Measurements from ENCODE around the gene XYLT2.
A peak's percentile ranks its signal among the peaks of the same experiment; 100 is the strongest.

XYLT2 gene

DNA sequence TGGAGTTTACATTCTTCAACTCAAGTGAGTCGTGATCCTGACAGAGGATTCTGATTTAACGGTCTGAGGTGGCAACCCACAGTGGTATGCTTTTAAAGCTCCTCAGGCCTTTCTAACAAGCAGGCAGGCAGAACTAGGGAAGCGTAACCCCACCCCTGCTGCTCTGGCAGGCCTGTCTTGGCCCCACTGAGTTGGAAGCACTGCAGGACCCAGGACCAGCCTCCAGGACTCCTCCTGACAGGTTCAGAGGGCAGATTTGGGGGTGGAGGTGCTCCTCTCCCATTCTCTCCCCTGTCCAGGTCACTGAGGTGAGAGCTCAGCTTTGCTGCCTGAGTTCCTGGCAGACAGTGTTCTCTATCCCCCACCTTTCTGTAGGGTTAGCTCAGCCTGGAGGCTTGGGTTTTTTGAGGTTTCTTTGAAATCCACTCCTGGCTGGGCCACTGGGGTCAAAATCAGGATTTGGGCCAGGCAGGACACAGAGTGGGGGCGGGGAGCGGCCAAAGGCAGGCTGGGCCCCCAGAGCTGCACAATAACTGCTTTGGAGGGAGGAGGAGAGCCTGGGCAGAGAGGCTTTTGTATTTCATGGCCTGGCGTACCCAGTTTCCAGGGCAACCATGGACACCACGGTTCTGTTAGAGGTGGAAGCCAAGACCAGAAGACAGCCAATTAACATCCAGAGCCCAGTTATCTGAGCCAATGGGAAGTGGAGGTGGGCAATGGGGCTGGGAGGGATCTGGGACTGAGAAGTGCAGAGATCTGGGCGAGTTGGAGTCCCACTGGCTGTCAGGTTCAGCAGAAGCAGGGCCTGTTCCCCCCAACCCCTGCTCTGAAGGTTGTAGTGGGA lies 17.5 kb downstream of the XYLT2 start:
- DNase-seq (ENCODE audit: low spot score), result no peak

DNA sequence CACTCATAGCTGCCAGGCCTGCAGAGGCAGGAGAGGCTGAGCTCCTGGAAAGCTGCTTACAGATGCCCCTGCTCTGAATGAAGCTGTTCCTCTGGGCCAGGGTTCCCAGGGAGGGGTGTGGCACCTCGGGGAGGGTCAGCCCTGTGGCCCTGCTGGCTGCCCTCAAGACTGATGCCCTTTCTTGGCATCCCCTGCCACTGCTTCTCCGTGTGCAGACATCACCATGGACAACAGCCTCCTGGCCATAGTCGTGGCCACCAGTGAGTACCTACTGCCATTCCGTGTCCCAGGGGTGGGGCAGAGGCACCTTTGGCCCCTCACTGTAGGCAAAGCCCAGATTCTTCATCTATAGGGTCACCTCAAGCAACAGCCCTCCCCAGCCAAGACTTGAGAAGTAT lies 18.1 kb downstream of the XYLT2 start:
- no peak for DNase-seq (ENCODE audit: low spot score)

DNA sequence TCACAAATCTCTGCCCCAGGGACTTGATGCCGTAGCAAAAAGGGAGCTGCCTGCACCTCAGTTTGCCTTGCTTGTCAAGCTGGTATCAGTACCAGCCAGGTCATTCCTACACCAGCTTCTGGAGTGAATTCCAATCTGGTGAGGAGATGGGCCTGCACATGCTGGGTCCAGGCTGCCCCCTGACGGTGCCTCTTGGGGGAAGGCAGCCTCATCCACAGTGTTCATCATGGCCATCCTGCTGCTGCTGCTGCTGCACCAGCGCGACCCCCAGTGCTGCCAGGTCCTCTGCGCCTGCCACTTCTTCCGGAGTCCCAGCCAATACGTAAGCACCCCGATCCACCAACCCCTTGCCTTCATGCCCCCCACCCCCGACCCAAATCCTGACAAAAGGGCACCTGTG lies 18.8 kb downstream of the XYLT2 start:
- no peak for DNase-seq (ENCODE audit: low spot score)

DNA sequence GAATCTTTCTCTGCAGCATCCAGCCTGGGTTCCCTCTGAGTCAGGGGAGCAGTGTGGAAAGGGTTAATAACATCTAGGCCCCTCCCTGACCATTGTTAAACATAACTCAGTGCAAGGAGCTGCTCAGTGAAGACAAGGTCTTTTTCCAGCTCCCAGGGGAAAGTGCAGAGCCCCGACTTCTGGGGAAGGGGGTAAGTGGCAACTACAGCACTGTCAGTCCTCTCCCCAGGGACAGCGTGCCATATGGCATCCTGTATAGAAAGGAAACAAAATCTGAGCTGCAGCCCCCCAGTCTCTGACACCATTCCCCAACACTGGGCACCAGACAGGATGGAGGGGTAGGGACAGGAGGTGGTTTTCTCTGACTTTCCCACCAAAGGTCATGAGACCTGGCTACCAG lies 19.2 kb downstream of the XYLT2 start:
- DNase-seq (ENCODE audit: low spot score), result no peak

- no peak for DNase-seq (ENCODE audit: low spot score)
Measured at GRCh38 chr17:50365649-50366393, 19.9 kb downstream of the XYLT2 start.

DNA sequence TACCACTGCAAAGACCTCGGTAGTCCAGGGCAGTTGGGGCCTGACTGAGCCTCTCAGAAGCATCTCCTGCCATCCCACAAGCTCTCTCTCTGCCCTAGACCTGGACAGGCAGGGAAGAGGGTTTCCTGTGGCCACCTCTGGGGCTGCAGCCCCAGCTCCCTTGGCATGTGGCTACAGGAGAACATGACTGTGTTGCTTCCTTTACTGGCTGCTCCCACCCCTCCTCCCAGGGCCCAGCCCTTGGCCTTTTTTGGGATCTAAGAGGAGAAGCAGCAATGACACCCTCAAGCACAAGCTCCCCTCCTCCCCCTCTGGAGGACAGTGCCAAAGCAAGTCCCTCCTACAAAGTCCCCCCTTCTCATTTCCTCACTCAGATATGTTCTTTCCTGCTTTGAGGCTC lies 21.5 kb downstream of the XYLT2 start:
- no peak for DNase-seq (ENCODE audit: low spot score)

DNA sequence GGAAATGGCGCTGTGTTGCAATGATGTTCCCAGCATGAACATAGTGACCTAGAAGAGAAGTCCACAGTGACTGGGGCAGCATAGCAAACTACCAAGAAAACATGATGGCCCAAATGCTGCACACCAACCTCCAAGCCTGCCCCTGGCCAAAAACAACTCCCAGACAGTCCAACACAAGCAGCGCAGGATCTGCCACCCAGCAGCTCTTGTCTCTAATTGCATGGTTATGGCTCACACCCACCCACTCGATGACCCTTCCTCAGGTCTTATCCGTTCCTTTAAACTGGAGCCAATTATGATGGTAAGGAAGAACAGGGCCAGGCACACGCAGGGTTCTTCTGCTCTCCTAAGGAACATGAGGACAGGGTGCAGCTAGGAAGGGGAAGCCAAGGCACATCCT lies 24.1 kb downstream of the XYLT2 start:
- no peak for DNase-seq (ENCODE audit: low spot score)

- no peak for DNase-seq (ENCODE audit: low spot score)
Measured at GRCh38 chr17:50371526-50371925, 25.6 kb downstream of the XYLT2 start.

- no peak for DNase-seq (ENCODE audit: low spot score)
Measured at GRCh38 chr17:50372222-50372757, 26.4 kb downstream of the XYLT2 start.

- DNase-seq (ENCODE audit: low spot score), result peak; percentile 89
Measured at GRCh38 chr17:50372758-50373556, 27.0 kb downstream of the XYLT2 start, which contains the start of the genes EME1 and MRPL27. TSS of gene EME1 (plus strand) at chr17:50373229. CDS start at chr17:50375209, 1,980 bp downstream. TSS of gene MRPL27 (minus strand) at chr17:50373184. CDS start at chr17:50373170, 14 bp downstream.

DNA sequence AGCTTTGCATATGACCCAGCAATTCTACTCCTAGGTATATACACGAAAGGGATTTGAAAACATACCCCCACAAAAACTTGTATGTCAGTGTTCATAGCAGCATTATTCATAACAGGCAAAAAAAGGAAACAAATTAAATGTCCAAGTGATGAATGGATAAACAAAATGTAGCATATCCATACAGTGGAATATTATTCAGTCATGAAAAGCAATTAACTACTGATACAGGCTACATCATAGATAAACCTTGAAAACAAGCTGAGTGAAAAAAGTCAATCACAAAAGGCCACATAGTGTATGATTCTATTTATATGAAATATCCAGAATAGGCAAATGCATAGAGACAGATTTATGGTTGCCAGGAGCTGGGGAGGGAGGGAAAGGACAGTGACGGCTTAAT lies 27.8 kb downstream of the XYLT2 start:
- DNase-seq (ENCODE audit: low spot score), result no peak

DNA sequence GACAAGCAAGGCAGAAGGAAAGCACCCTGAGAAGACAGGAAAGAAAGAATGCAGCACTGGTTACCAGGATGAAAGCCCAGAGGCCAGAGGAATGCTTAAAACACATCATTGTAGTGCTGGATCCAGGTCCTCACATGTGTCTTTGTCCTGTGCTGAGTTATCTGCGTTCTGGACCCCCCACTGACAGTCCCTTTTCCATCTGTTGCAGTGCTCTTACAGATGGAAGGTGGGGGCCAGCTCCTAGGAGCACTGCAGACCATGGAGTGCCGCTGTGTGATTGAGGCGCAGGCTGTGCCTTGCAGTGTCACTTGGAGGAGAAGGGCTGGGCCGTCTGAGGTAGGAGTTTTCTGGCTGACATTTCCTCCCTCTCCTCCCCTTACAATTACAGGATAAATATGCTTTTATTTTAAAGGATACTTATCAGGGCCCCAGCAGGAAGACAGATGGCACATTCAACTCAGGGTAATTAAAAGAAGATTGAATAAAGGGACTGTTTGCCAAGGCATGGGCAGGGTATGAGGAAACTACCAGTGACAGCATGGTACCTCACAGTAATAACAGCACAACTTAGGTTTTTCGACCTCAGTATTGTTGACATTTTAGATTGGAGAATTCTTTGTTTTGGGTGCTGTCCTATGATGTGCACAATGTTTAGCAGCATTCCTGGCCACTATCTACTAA lies 30.1 kb downstream of the XYLT2 start:
- DNase-seq (ENCODE audit: low spot score), result no peak

DNA sequence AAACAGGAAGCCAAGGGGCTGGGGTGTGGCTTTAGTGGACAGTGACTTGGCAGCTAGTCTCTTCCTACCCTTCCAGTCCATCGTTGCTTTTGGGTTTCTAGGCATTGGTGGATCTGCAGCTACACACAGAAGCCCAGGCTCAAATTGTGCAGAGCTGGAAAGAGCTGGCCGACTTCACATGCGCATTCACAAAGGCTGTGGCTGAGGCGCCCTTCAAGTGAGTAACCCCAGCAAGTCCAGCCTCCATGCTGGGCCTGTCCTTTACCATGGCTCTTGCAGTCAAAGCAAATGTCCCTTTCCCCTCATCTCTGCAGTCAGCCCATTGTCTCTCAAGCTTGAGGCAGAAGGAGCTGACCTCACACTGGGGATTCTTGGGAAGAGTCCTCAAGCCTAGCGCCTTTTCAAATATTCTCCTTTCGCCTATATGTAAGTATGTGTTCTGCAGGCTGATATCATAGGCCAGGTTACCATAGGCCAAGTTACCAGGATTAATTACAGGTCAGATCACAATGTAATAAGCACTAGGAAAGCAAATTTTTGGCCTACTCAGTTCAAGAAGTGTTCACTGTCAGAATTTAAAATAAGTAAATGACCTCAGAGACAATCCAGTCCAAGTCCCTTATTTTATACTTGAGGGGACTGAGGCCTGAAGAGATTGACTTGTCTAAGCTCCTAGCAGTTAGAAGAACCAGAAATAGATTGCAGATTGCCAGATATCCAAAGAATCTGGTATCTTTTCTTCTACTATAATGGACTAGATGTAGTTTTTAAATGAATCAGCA lies 33.6 kb downstream of the XYLT2 start:
- no peak for DNase-seq (ENCODE audit: low spot score)

DNA sequence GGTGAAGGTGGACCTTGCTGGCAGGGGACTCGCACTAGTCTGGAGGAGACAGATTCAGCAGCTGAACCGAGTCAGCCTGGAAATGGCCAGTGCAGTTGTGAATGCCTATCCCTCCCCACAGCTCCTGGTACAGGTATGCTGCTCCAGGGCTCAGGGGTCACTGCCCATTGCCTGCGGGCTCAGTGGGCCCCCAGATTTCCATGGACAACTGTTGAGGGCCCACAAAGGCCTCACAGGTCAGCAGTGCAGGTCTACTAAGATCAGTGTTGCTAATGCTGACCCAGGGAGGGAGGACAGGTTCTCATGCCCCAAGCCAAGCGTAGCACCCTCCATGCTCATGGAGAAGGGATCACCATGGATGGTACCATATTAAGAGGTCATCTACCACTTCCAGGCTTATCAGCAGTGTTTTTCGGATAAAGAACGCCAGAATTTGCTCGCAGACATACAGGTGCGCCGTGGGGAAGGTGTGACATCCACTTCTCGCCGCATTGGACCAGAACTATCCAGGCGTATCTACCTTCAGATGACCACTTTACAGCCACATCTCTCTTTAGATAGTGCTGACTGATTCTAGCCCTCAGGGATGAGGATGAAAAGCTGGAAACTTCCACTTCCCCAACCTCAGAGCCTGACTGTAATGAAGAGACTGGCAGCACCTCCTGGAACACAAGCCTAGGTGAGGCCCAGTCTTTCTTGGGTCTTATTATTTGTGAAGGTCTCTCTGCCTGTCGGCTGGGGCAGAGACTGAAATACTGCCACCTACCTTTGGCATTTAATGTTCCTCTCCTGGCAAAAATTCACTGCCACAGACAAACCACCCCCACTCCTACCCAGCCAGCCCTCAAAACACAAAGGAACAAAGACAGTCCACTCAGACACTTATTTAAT lies 34.7 kb downstream of the XYLT2 start:
- DNase-seq (ENCODE audit: low spot score), result no peak

GRCh38 chr17:50381260-50381815 lies 35.4 kb downstream of the XYLT2 start:
- DNase-seq (ENCODE audit: low spot score), result no peak

GRCh38 chr17:50381920-50382319 lies 36.0 kb downstream of the XYLT2 start:
- DNase-seq (ENCODE audit: low spot score), result no peak

DNA sequence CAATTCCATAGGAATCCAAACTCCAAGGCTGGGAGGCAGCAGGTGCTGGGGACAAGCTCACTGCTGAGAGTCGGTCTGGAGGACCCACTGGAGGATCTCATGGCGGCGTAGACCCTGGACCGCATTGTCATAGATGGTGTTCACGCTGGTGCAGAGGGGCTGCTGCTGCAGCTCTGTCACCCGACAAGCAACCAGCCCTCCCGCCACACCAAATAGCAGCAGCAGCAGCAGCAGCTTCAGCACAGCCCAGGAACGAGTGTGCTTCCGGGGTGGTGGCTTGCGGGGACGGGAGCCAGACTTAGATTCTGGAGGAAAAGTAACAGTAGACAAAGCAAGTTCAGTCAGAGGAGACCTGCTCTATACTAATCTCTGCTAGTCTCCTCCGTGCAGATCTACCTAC lies 37.0 kb downstream of the XYLT2 start:
- no peak for DNase-seq (ENCODE audit: low spot score)

GRCh38 chr17:50386510-50386909 lies 40.6 kb downstream of the XYLT2 start:
- DNase-seq (ENCODE audit: low spot score), result no peak

DNA sequence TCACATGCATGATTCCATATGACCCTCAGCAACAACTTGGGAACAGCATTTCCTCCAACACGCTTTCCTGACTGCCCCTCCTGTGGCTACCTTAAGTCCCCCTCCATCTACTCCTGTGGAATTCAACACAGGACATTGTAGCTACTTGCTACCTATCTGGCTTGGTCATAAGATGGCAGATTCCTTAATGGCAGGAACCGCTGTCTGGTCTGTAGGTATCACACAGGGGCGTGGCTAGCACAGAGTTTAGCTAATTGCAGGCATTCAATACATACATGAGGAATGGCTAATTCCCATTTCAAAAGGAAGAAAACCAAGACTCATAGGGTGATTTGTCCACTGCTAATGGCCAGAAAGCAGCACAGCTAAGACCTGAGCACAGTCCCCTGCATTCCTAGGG lies 42.8 kb downstream of the XYLT2 start:
- no peak for DNase-seq (ENCODE audit: low spot score)

Measured in CD4-positive, alpha-beta T cell treated with Interleukin-2 at 100 ng/mL for 4 hours (primary cell).